GM10847 (cell line): ENCODE measurements around the gene CLDN7.

Source experiments
- POLR2A ChIP-seq: IDR thresholded peaks from 2 replicates; pipeline ENCODE4 v1.6.1; 2011; ENCODE audit not compliant: insufficient read length; ENCODE audit errors: extremely low read depth

The CLDN7 gene

GRCh38 chr17:7211491-7212273, 50.6 kb downstream of the CLDN7 start:
- no peak for TF ChIP-seq POLR2A
